HEK293T (cell line): ENCODE data around the gene TCF7L2.

Source experiments
- CTCF ChIA-PET: fragments of 350-600 bp; formaldehyde crosslinking; extraction: SDS; loops from one replicate; lab custom pipeline; 2021; ENCODE audit warnings: antibody characterized with exemption, inconsistent platforms; lab: Yijun Ruan, JAX
- POLR2A ChIA-PET: fragments of 350-600 bp; formaldehyde crosslinking; extraction: SDS; loops from one replicate; lab custom pipeline; 2020; ENCODE audit warnings: antibody characterized with exemption, inconsistent platforms; lab: Yijun Ruan, JAX
- DNase-seq: peaks from one replicate; pipeline ENCODE4 v3.0.0; 2012; ENCODE audit warnings: mixed read lengths; ENCODE audit errors: extremely low spot score
- ARNT ChIP-seq: fragments of 450-650 bp; IDR thresholded peaks from 2 replicates; pipeline ENCODE4 v1.6.1; 2017; ENCODE audit warnings: mild to moderate bottlenecking
- BHLHE40 ChIP-seq: fragments of 450-650 bp; IDR thresholded peaks from 2 replicates; pipeline ENCODE4 v1.6.1; 2016; ENCODE audit warnings: mild to moderate bottlenecking, moderate library complexity, borderline replicate concordance
- CTBP1 ChIP-seq: fragments of 450-650 bp; IDR thresholded peaks from 2 replicates; pipeline ENCODE4 v1.6.1; 2016; ENCODE audit warnings: borderline replicate concordance
- ELF4 ChIP-seq: fragments of 450-650 bp; IDR thresholded peaks from 2 replicates; pipeline ENCODE4 v1.6.1; 2017; ENCODE audit warnings: antibody characterized with exemption
- FOXA1 ChIP-seq: fragments of 450-650 bp; IDR thresholded peaks from 2 replicates; pipeline ENCODE4 v1.6.1; 2016; ENCODE audit warnings: mild to moderate bottlenecking
- FOXK2 ChIP-seq: fragments of 450-650 bp; IDR thresholded peaks from 2 replicates; pipeline ENCODE4 v1.6.1; 2016; ENCODE audit warnings: mild to moderate bottlenecking
- FOXM1 ChIP-seq: fragments of 450-650 bp; IDR thresholded peaks from 2 replicates; pipeline ENCODE4 v1.6.1; 2017; ENCODE audit warnings: mild to moderate bottlenecking, borderline replicate concordance
- HDGF ChIP-seq: fragments of 450-650 bp; IDR thresholded peaks from 2 replicates; pipeline ENCODE4 v1.6.1; 2017; ENCODE audit warnings: antibody characterized with exemption, borderline replicate concordance
- L3MBTL2 ChIP-seq: fragments of 450-650 bp; conservative IDR thresholded peaks from 2 replicates; pipeline ENCODE4 v1.6.1; 2016; ENCODE audit warnings: mild to moderate bottlenecking
- LEF1 ChIP-seq: fragments of 450-650 bp; IDR thresholded peaks from 2 replicates; pipeline ENCODE4 v1.6.1; 2017; ENCODE audit warnings: mild to moderate bottlenecking, borderline replicate concordance
- NFRKB ChIP-seq: fragments of 450-650 bp; IDR thresholded peaks from 2 replicates; pipeline ENCODE4 v1.6.1; 2016; ENCODE audit warnings: mild to moderate bottlenecking, moderate library complexity
- SP1 ChIP-seq: fragments of 450-650 bp; IDR thresholded peaks from 2 replicates; pipeline ENCODE4 v1.6.1; 2017
- SUZ12 ChIP-seq: fragments of 450-650 bp; IDR thresholded peaks from 2 replicates; pipeline ENCODE4 v1.6.1; 2016; ENCODE audit warnings: mild to moderate bottlenecking
- TARDBP ChIP-seq: fragments of 450-650 bp; IDR thresholded peaks from 2 replicates; pipeline ENCODE4 v1.6.1; 2016
- ZNF384 ChIP-seq: fragments of 450-650 bp; IDR thresholded peaks from 2 replicates; pipeline ENCODE4 v1.6.1; 2016
- TF ChIP-seq, protein P1 (sequence below): fragments of 450-650 bp; IDR thresholded peaks from 2 replicates; pipeline ENCODE4 v1.6.1; 2016

TCF7L2 gene

DNA sequence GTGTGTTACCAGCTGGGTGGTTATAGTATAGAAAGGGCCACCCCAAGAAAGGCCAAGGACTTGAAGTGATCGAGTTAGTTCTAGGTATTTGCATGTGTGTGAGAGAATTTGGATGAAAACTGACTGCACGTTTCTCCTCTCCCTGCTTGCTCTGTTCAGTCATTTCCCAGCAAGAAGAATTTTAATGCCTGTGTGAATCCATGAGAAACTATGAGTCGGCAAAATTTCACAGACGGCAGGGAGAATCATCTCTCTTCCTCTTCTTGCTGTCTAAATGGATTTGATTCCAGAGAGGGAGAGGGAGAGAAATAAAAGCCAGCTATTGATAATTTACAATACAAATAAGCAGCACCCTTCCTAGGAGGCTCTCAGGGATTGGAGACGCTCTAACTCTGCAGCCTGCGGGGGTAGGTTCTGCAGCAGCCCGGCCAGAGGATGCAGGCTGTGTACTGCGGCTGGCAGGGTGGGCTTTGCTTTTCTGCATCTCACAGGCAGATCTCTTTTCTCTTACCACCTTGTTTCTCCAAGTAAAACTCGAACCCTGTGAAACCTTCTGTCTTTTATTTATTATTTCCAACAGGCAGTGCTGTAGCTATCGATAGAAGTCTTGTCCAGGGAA, 183.6 kb downstream of the TCF7L2 start:
- POLR2A ChIA-PET = no interaction called here
- DNase-seq = no peak
- CTCF ChIA-PET = no interaction called here
- TF ChIP-seq TARDBP (no peak), FOXA1 (no peak), CTBP1 (no peak), HDGF (no peak), ZNF384 (no peak), FOXK2 (no peak), LEF1 (no peak)
- TF ChIP-seq, protein P1, sequence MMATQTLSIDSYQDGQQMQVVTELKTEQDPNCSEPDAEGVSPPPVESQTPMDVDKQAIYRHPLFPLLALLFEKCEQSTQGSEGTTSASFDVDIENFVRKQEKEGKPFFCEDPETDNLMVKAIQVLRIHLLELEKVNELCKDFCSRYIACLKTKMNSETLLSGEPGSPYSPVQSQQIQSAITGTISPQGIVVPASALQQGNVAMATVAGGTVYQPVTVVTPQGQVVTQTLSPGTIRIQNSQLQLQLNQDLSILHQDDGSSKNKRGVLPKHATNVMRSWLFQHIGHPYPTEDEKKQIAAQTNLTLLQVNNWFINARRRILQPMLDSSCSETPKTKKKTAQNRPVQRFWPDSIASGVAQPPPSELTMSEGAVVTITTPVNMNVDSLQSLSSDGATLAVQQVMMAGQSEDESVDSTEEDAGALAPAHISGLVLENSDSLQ = no peak

DNA sequence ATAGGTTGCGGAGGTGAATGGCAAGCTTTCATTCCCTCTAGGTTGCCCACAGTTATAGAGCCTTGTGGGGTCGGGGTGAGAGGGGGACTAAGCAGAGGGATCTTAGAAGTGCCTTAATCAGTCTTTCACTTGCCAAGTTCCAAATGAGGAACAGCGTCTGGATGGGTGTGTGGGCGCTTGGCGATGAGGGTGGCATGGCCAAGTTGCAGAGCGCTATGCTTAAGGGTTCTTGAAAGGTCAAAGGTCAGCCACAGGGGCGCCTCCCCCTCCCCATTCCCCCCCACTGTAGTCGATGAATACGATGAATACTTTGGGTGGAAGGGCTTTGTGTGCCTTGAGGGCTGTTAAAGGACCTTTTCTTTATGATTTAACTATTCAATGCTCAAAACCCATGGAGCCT, 185.0 kb downstream of the TCF7L2 start:
- TF ChIP-seq, protein P1 = no peak
- no peak for TF ChIP-seq FOXA1
- TF ChIP-seq FOXM1 = no peak
- no peak for TF ChIP-seq LEF1
- TF ChIP-seq CTBP1 = no peak
- no peak for TF ChIP-seq L3MBTL2
- TF ChIP-seq SUZ12 = no peak
- no peak for TF ChIP-seq SP1
- no peak for TF ChIP-seq BHLHE40
- TF ChIP-seq NFRKB = no peak
- TF ChIP-seq FOXK2 = no peak
- TF ChIP-seq TARDBP = no peak
- TF ChIP-seq ELF4 = no peak
- TF ChIP-seq ARNT = no peak
- no peak for TF ChIP-seq HDGF
- no peak for TF ChIP-seq ZNF384
- POLR2A ChIA-PET = no interaction called here
- CTCF ChIA-PET = no interaction called here
- DNase-seq = no peak

DNA sequence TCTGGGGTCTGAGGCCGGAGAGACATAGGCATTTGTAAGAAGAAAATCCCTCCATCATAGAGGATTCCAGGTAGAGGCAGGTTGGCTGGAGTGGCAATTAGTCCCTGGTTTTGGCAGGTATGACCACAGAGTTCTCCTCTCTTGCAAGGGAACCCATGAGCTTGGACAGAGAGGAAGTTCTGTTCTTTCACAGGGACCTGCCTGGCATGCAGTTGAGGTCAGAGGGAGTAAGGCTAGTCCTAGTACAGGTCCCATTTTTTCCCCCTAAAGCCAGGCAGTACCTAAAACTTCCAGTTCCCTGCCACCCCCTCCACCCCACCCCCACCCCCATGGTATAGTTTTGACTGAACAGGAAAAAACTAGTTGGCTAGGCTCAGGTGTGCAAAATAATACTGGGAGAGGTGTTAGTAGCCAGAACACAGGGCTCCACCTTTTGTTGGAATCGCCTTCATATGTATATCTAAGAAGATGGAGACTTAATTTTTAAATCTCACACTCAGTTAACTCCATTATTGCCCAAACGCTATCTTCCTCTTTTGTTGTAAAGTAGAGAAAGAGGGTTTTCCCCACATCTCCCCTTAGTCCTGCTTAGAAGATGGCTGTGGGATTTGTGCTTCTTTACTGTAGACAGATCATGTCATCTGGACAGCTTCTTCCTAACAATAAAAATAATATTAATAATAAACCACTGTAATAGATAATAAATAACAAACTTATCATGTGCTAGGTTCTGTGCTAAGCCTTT, 188.1 kb downstream of the TCF7L2 start:
- CTCF ChIA-PET = no interaction called here
- POLR2A ChIA-PET = no interaction called here

DNA sequence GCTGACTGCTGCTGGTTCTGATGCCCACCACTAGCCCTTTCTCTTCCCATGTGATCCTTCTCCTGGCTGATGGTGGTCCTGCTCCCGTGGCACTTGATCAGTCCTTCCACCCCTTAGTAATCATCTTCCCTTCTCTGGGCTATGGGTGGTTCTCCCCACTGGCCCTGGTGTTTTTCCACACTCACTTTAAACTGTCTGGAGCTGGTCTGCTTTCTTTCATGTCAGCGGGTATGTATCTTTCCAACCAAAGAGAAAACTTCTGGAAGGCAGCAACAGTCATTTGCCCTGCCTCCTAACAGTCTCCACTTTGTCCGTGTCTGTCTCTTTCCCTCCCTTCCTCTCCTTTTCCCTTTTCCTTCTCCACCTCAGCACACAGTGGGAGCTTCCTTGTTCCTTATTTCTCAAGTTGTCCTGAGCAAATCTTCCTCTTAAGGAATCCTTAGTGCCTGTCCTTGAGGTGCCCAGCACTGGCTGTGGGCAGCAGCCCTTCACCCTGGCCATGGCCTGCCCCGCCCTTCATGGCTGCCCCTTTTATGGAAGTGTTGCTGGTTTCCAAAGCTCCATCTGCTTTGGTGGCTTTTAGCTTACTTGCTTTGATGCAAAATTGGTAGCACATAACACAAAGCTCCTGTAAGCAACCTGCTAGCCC, 189.0 kb downstream of the TCF7L2 start:
- no peak for TF ChIP-seq FOXM1
- TF ChIP-seq HDGF = no peak
- TF ChIP-seq BHLHE40 = no peak
- no peak for TF ChIP-seq SUZ12
- TF ChIP-seq L3MBTL2 = no peak
- no peak for TF ChIP-seq FOXA1
- no peak for DNase-seq
- ChIA-PET POLR2A (no interaction called here), CTCF (interaction anchor here (1.0 kb wide), 1 partner anchor 246 kb away, joined by 3 read pairs; no protein-coding TSS in a partner anchor)

More for the DNA sequence above, 188.1 kb downstream of the TCF7L2 start:
- no peak for DNase-seq
- TF ChIP-seq SUZ12 (no peak), SP1 (no peak), TARDBP (no peak), ELF4 (no peak), FOXM1 (no peak), ARNT (no peak), ZNF384 (no peak), L3MBTL2 (no peak), BHLHE40 (no peak)
- TF ChIP-seq, protein P1 = no peak

DNA sequence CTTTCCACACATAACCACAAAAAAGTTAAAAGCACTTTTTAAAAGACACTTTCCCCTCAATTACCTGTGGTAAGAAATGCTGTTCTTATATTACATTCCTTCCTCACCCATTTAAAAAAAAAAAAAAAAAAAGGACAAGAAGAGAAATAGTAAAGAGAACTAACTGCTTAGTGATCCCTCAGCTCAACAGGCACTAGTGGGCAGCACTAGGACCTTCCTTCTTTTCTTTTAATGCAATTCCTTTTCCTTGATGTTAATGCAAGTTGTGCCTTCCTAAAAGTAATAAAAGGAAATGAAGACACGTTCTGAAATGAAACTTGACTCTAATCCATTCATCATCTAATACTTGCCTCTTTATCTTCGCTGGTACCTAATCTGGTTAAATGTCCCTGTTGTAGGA, 189.7 kb downstream of the TCF7L2 start:
- ChIA-PET POLR2A (no interaction called here), CTCF (interaction anchor here (1.0 kb wide), 1 partner anchor 246 kb away, joined by 3 read pairs; no protein-coding TSS in a partner anchor)
- no peak for TF ChIP-seq L3MBTL2
- no peak for TF ChIP-seq TARDBP
- no peak for TF ChIP-seq ELF4
- no peak for TF ChIP-seq FOXK2
- DNase-seq = no peak
